Liver (tissue), 3 donors: ENCODE results near the gene USP35.

Source experiments
- FOXA1 ChIP-seq: IDR thresholded peaks from 2 replicates; pipeline ENCODE4 v1.6.1; 2016; ENCODE audit warnings: antibody characterized with exemption
- JUND ChIP-seq, 2 donors: IDR thresholded peaks; 2 replicates each; pipeline ENCODE4 v1.6.1; 2016; ENCODE audit warnings: antibody characterized with exemption in 2 of 2
- NR2F2 ChIP-seq: IDR thresholded peaks from 2 replicates; pipeline ENCODE4 v1.6.1; 2016; ENCODE audit warnings: antibody characterized with exemption
- RAD21 ChIP-seq, 2 donors: IDR thresholded peaks; 2 replicates each; pipeline ENCODE4 v1.6.1; 2016; ENCODE audit warnings: antibody characterized with exemption in 2 of 2, mild to moderate bottlenecking in 2 of 2
- YY1 ChIP-seq: IDR thresholded peaks from 2 replicates; pipeline ENCODE4 v1.6.1; 2016; ENCODE audit warnings: antibody characterized with exemption, mild to moderate bottlenecking
- TF ChIP-seq, protein P1 (sequence below): fragments of 150-350 bp; IDR thresholded peaks from 2 replicates; pipeline ENCODE4 v1.5.1; 2017; ENCODE audit warnings: improper control_type of control experiment, low read depth, low read length; ENCODE audit not compliant: missing input control
- TF ChIP-seq, protein P2 (sequence below): IDR thresholded peaks from 2 replicates; pipeline ENCODE4 v1.6.1; 2016; ENCODE audit warnings: antibody characterized with exemption, mild to moderate bottlenecking
- TF ChIP-seq, protein P3 (sequence below): IDR thresholded peaks from 2 replicates; pipeline ENCODE4 v1.6.1; 2016; ENCODE audit warnings: antibody characterized with exemption
- TF ChIP-seq, protein P4 (sequence below): IDR thresholded peaks from 2 replicates; pipeline ENCODE4 v1.6.1; 2016; ENCODE audit warnings: antibody characterized with exemption
- TF ChIP-seq, protein P5 (sequence below): IDR thresholded peaks from 2 replicates; pipeline ENCODE4 v1.6.1; 2016; ENCODE audit warnings: antibody characterized with exemption
- donor health status: healthy.
- donor health status: healthy.

DNA sequence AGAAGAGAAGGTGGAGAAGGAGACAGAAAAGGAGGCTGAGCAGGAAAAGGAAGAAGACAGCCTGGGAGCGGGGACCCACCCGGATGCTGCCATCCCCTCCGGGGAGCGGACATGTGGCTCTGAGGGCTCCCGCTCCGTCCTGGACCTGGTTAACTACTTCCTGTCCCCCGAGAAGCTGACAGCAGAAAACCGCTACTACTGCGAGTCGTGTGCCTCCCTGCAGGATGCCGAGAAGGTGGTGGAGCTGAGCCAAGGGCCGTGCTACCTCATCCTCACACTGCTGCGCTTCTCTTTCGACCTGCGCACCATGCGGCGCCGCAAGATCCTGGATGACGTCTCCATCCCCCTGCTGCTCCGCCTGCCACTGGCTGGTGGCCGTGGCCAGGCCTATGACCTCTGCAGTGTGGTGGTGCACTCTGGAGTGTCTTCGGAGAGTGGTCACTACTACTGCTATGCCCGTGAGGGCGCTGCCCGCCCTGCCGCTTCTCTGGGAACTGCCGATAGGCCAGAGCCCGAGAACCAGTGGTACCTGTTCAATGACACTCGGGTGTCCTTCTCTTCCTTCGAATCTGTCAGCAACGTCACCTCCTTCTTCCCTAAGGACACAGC is 21.4 kb downstream of the USP35 start:
- TF ChIP-seq, protein P1, sequence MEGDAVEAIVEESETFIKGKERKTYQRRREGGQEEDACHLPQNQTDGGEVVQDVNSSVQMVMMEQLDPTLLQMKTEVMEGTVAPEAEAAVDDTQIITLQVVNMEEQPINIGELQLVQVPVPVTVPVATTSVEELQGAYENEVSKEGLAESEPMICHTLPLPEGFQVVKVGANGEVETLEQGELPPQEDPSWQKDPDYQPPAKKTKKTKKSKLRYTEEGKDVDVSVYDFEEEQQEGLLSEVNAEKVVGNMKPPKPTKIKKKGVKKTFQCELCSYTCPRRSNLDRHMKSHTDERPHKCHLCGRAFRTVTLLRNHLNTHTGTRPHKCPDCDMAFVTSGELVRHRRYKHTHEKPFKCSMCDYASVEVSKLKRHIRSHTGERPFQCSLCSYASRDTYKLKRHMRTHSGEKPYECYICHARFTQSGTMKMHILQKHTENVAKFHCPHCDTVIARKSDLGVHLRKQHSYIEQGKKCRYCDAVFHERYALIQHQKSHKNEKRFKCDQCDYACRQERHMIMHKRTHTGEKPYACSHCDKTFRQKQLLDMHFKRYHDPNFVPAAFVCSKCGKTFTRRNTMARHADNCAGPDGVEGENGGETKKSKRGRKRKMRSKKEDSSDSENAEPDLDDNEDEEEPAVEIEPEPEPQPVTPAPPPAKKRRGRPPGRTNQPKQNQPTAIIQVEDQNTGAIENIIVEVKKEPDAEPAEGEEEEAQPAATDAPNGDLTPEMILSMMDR = no peak
- TF ChIP-seq FOXA1 (no peak), YY1 (no peak), JUND (IDR thresholded peaks at IDR 0.05) (no peak), NR2F2 (no peak), RAD21 (IDR thresholded peaks at IDR 0.05) (no peak)
- TF ChIP-seq, protein P2, sequence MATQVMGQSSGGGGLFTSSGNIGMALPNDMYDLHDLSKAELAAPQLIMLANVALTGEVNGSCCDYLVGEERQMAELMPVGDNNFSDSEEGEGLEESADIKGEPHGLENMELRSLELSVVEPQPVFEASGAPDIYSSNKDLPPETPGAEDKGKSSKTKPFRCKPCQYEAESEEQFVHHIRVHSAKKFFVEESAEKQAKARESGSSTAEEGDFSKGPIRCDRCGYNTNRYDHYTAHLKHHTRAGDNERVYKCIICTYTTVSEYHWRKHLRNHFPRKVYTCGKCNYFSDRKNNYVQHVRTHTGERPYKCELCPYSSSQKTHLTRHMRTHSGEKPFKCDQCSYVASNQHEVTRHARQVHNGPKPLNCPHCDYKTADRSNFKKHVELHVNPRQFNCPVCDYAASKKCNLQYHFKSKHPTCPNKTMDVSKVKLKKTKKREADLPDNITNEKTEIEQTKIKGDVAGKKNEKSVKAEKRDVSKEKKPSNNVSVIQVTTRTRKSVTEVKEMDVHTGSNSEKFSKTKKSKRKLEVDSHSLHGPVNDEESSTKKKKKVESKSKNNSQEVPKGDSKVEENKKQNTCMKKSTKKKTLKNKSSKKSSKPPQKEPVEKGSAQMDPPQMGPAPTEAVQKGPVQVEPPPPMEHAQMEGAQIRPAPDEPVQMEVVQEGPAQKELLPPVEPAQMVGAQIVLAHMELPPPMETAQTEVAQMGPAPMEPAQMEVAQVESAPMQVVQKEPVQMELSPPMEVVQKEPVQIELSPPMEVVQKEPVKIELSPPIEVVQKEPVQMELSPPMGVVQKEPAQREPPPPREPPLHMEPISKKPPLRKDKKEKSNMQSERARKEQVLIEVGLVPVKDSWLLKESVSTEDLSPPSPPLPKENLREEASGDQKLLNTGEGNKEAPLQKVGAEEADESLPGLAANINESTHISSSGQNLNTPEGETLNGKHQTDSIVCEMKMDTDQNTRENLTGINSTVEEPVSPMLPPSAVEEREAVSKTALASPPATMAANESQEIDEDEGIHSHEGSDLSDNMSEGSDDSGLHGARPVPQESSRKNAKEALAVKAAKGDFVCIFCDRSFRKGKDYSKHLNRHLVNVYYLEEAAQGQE = no peak
- TF ChIP-seq, protein P3, sequence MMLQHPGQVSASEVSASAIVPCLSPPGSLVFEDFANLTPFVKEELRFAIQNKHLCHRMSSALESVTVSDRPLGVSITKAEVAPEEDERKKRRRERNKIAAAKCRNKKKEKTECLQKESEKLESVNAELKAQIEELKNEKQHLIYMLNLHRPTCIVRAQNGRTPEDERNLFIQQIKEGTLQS = no peak
- TF ChIP-seq, protein P4, sequence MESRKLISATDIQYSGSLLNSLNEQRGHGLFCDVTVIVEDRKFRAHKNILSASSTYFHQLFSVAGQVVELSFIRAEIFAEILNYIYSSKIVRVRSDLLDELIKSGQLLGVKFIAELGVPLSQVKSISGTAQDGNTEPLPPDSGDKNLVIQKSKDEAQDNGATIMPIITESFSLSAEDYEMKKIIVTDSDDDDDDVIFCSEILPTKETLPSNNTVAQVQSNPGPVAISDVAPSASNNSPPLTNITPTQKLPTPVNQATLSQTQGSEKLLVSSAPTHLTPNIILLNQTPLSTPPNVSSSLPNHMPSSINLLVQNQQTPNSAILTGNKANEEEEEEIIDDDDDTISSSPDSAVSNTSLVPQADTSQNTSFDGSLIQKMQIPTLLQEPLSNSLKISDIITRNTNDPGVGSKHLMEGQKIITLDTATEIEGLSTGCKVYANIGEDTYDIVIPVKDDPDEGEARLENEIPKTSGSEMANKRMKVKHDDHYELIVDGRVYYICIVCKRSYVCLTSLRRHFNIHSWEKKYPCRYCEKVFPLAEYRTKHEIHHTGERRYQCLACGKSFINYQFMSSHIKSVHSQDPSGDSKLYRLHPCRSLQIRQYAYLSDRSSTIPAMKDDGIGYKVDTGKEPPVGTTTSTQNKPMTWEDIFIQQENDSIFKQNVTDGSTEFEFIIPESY = no peak
- TF ChIP-seq, protein P5, sequence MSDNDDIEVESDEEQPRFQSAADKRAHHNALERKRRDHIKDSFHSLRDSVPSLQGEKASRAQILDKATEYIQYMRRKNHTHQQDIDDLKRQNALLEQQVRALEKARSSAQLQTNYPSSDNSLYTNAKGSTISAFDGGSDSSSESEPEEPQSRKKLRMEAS = no peak
